Neural crest cell (in vitro differentiated cells): Measurements from ENCODE around the gene SEPTIN1. TPM values are rescaled to one million over a fixed set of nuclear protein-coding genes. Genes with fewer than 3 reads are reported as not detected.
"Not testable (repeated sequence)": the region's sequence is repeated elsewhere in the genome, so short reads cannot be mapped to it uniquely, and the experiment has no call there.

Source experiments
- DNase-seq: peaks from one replicate; pipeline ENCODE4 v3.0.0; 2021; ENCODE audit warnings: low read depth, mixed read lengths, low spot score
- H3K27ac Mint-ChIP-seq: one replicate; pipeline ENCODE4 v1.8.0; 2021; ENCODE audit warnings: mild to moderate bottlenecking, mixed read lengths; ENCODE audit not compliant: unreplicated experiment
- H3K27me3 Mint-ChIP-seq: 2 replicates; pipeline ENCODE4 v1.8.0; 2021; ENCODE audit warnings: low read depth, mild to moderate bottlenecking, mixed read lengths
- H3K36me3 Mint-ChIP-seq: 2 replicates; pipeline ENCODE4 v1.8.0; 2021; ENCODE audit warnings: low read depth, mild to moderate bottlenecking, mixed read lengths
- H3K4me1 Mint-ChIP-seq: 2 replicates; pipeline ENCODE4 v1.8.0; 2021; ENCODE audit warnings: mixed read lengths
- H3K4me3 Mint-ChIP-seq: one replicate; pipeline ENCODE4 v1.8.0; 2021; ENCODE audit warnings: mild to moderate bottlenecking, mixed read lengths
- H3K9me3 Mint-ChIP-seq: 2 replicates; pipeline ENCODE4 v1.8.0; 2021; ENCODE audit warnings: mixed read lengths
- CTCF ChIP-seq: fragments of 200-600 bp; sonication (generic); conservative IDR thresholded peaks from 2 replicates; pipeline ENCODE4 v1.5.0; 2021; ENCODE audit warnings: antibody characterized with exemption, mild to moderate bottlenecking
- total RNA-seq: library from RNA; stranded (reverse); gene quantifications from 2 replicates; pipeline ENCODE4 v1.2.1, GENCODE V29; 2021

The SEPTIN1 gene
- total RNA-seq, 1 donor from 2014 or later, result 2.3 TPM

DNA sequence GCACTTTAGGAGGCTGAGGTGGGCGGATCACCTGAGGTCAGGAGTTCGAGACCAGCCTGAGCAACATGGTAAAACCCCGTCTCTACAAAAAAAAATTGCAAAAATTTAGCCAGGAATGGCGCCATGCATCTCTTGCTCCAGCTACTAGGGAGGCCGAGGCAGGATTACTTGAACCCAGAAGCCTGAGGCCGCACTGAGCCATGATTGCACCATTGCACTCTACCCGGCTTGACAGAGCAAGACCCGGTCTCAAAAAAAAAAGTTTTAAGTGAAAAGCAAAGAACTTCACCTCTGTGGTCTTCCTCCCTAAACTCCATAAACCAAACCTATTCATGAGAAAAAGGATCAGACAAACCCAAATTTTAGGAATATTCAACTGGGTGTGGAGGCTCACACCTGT lies 34.2 kb downstream of the SEPTIN1 start:
- Mint-ChIP-seq H3K4me1 (no peaks in the 10 kb centered on the region), H3K36me3 (peaks cover 3% of the 10 kb centered on the region)
- no peak for TF ChIP-seq CTCF

DNA sequence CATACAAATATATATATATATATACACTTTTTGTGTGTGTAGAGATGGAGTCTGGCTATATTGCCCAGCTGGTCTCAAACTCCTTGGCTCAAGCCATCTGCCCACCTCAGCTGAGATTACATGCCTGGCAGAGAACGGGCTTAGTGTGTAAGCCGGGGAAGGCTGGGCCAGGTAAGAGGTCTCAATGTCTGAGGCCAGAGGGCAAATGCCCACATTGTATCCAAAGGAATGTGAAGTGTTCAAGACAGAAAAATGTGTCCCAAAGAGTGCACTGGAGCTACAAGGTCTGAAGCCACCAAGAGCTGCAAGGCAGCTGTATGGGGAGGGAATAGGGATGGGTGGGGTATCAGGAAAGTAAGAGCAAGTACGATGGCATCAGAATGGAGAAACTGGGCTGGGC lies 36.1 kb downstream of the SEPTIN1 start:
- Mint-ChIP-seq H3K27me3 (no peaks in the 10 kb centered on the region), H3K4me3 (no peak overlapping the region), H3K9me3 (no peaks in the 10 kb centered on the region), H3K36me3 (peaks cover 3% of the 10 kb centered on the region), H3K27ac (peak overlapping the region; percentile 43), H3K4me1 (no peaks in the 10 kb centered on the region)
- TF ChIP-seq CTCF, result no peak
- no peak for DNase-seq

More for the DNA sequence above, 34.2 kb downstream of the SEPTIN1 start:
- H3K9me3 Mint-ChIP-seq, result no peaks in the 10 kb centered on the region
- H3K27me3 Mint-ChIP-seq, result no peaks in the 10 kb centered on the region
- no peak overlapping the region for H3K27ac Mint-ChIP-seq
- H3K4me3 Mint-ChIP-seq, result no peak overlapping the region
- no peak for DNase-seq

GRCh38 chr16:30343491-30343820 lies 38.9 kb downstream of the SEPTIN1 start:
- not testable (repeated sequence) for DNase-seq, H3K27me3 Mint-ChIP-seq, H3K27ac Mint-ChIP-seq, H3K36me3 Mint-ChIP-seq, H3K4me3 Mint-ChIP-seq, H3K9me3 Mint-ChIP-seq, H3K4me1 Mint-ChIP-seq

GRCh38 chr16:30342751-30343490 lies 39.4 kb downstream of the SEPTIN1 start:
- Mint-ChIP-seq H3K27me3 (no peaks in the 10 kb centered on the region), H3K4me1 (no peaks in the 10 kb centered on the region), H3K36me3 (no peaks in the 10 kb centered on the region), H3K4me3 (no peak overlapping the region), H3K9me3 (no peaks in the 10 kb centered on the region), H3K27ac (no peak overlapping the region)
- TF ChIP-seq CTCF, result no peak
- DNase-seq, result no peak

DNA sequence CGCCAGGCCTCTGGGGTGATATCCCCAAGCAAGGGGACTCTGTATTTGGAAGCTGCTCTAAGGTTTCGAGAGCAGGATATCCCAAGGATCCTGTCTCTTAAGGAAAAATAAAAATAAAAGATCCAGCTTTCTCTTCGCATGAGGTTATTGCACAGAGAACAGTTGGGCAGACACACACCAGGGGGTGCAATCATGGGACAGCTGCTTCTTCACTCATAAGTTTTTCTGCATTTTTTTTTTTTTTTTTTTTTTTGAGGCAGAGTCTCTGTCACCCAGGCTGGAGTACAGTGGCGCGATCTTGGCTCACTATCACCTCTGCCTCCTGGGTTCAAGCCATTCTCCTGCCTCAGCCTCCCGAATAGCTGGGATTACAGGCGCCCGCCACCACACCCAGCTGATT lies 40.4 kb downstream of the SEPTIN1 start:
- not testable (repeated sequence) for DNase-seq, H3K36me3 Mint-ChIP-seq, H3K9me3 Mint-ChIP-seq, H3K27me3 Mint-ChIP-seq, H3K27ac Mint-ChIP-seq, H3K4me1 Mint-ChIP-seq, H3K4me3 Mint-ChIP-seq

- Mint-ChIP-seq H3K4me1 (peaks cover 2% of the 10 kb centered on the region), H3K4me3 (no peak overlapping the region), H3K27me3 (no peaks in the 10 kb centered on the region), H3K27ac (peak overlapping the region; percentile 57), H3K9me3 (no peaks in the 10 kb centered on the region), H3K36me3 (no peaks in the 10 kb centered on the region)
- no peak for DNase-seq
- TF ChIP-seq CTCF, result no peak
Observed at GRCh38 chr16:30340621-30341020, 41.7 kb downstream of the SEPTIN1 start.

DNA sequence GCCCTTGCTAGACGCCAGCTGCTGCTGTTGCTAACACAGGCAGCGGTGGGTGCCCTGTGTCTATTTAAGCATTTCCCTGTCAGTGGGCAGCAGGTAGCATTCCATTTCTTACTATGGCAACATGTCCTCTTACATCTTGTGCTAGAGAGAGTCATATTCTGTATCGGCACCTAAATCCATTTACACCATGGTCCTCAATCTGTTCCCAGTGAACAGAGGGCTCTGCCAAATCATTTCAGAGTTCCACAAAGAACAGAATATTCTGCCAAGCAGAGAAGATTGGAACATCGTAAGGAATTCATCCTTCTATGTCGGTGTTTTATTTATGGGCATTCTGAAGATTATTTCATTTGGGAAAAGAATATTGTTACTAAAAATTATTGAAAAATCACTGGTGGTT lies 43.6 kb downstream of the SEPTIN1 start:
- not testable (repeated sequence) for DNase-seq, H3K27ac Mint-ChIP-seq, H3K27me3 Mint-ChIP-seq, H3K9me3 Mint-ChIP-seq, H3K4me1 Mint-ChIP-seq, H3K36me3 Mint-ChIP-seq
- peak overlapping the region; percentile 73 for H3K4me3 Mint-ChIP-seq

DNA sequence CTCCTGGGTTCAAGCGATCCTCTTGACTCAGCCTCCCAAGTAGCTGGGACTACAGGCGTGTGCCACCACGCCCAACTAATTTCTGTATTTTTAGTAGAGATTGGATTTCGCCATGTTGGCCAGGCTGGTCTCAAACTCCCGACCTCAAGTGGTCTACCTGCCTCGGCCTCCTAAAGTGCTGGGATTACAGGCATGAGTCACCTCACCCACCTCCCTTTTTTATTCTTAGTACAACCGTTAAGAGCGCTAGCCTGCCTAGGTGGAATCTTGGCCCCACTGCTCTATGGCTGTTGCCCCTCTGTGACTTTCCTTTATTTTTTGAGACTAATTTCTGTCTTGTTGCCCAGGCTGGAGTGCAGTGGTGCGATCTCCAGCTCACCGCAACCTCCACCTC lies 44.4 kb downstream of the SEPTIN1 start:
- H3K9me3 Mint-ChIP-seq, H3K27me3 Mint-ChIP-seq, H3K36me3 Mint-ChIP-seq, H3K4me1 Mint-ChIP-seq, H3K27ac Mint-ChIP-seq, DNase-seq: not testable (repeated sequence)
- peak overlapping the region; percentile 73 for H3K4me3 Mint-ChIP-seq
